Fibroblast of lung (primary cell): Measurements from ENCODE around the gene LPIN3. TPM values are rescaled to one million over a fixed set of nuclear protein-coding genes. Genes with fewer than 3 reads are reported as not detected.

Experiments used
- DNase-seq, 2 donors: peaks; one replicate each; pipeline versions ENCODE4 v3.0.0 to v3.0.0-alpha.2; 2010; ENCODE audit warnings: low read depth in 2 of 2
- H2AFZ ChIP-seq: 2 replicates; pipeline ENCODE4 v1.5.1; 2012; ENCODE audit warnings: low read length, control low read depth, inconsistent platforms
- H3K27ac ChIP-seq: 2 replicates; pipeline ENCODE4 v1.5.1; 2011; ENCODE audit warnings: low read length, control low read depth; ENCODE audit not compliant: insufficient read depth
- H3K27me3 ChIP-seq: 2 replicates; pipeline ENCODE4 v1.5.1; 2011; ENCODE audit warnings: mild to moderate bottlenecking, low read length; ENCODE audit not compliant: control insufficient read depth, insufficient read depth
- H3K36me3 ChIP-seq: 2 replicates; pipeline ENCODE4 v1.5.1; 2011; ENCODE audit warnings: low read length; ENCODE audit not compliant: control insufficient read depth, insufficient read depth
- H3K4me1 ChIP-seq: 2 replicates; pipeline ENCODE4 v1.5.1; 2011; ENCODE audit warnings: low read length; ENCODE audit not compliant: control insufficient read depth, insufficient read depth; ENCODE audit errors: extremely low read depth
- H3K4me2 ChIP-seq: 2 replicates; pipeline ENCODE4 v1.5.1; 2011; ENCODE audit warnings: low read length, control low read depth; ENCODE audit not compliant: insufficient read depth; ENCODE audit errors: extremely low read depth
- H3K4me3 ChIP-seq, 4 experiments: fragments of 200-600 bp in 1 of 4; sonication (generic) in 1 of 4; replicated peaks in 1 of 4; 2 replicates each; pipeline ENCODE4 v1.5.1; 2011 to 2016; ENCODE audit warnings: low read length in 4 of 4, low read depth in 3 of 4, mild to moderate bottlenecking in 3 of 4, control low read depth in 2 of 4, inconsistent platforms in 1 of 4, mixed read lengths in 1 of 4; ENCODE audit not compliant: insufficient read depth in 1 of 4; ENCODE audit errors: control extremely low read depth in 1 of 4
- H3K79me2 ChIP-seq: 2 replicates; pipeline ENCODE4 v1.5.1; 2012; ENCODE audit warnings: mild to moderate bottlenecking, low read length, inconsistent platforms; ENCODE audit not compliant: control insufficient read depth, insufficient read depth
- H3K9ac ChIP-seq: 2 replicates; pipeline ENCODE4 v1.5.1; 2011; ENCODE audit warnings: mild to moderate bottlenecking, low read length, control low read depth; ENCODE audit not compliant: insufficient read depth
- H3K9me3 ChIP-seq: 2 replicates; pipeline ENCODE4 v1.5.1; 2012; ENCODE audit warnings: low read depth, low read length; ENCODE audit not compliant: control insufficient read depth, insufficient read depth
- H4K20me1 ChIP-seq: 2 replicates; pipeline ENCODE4 v1.5.1; 2011; ENCODE audit warnings: low read length; ENCODE audit not compliant: control insufficient read depth, insufficient read depth; ENCODE audit errors: extremely low read depth
- EZH2 ChIP-seq: IDR thresholded peaks from 2 replicates; pipeline ENCODE4 v1.5.1; 2012; ENCODE audit warnings: low read length, control low read depth, mild to moderate bottlenecking; ENCODE audit errors: missing control alignments
- polyA plus RNA-seq, 2 donors: library from polyadenylated mRNA; depleted of rRNA in 1 of 2; stranded (reverse) in 1 of 2; unstranded in 1 of 2; fragments of >200 nt; gene quantifications; 2 replicates each; pipeline ENCODE4 v1.2.1, GENCODE V29; 2011 to 2012; ENCODE audit warnings: missing spikeins in 1 of 2
- total RNA-seq: library from RNA; depleted of rRNA; stranded (reverse); fragments of >200 nt; gene quantifications from 2 replicates; pipeline ENCODE4 v1.2.1, GENCODE V29; 2014
- TF ChIP-seq, protein P1 (sequence below), 2 donors: IDR thresholded peaks in 1 of 2; conservative IDR thresholded peaks in 1 of 2; 1 replicate in 1 of 2; 2 replicates in 1 of 2; pipeline ENCODE4 v1.5.1; 2011 to 2012; ENCODE audit warnings: low read length in 2 of 2, control low read depth in 1 of 2, inconsistent platforms in 1 of 2, low read depth in 1 of 2, mild to moderate bottlenecking in 1 of 2

The LPIN3 gene
- total and polyA plus RNA-seq, 2 donors (not counting 1 experiment from before 2014, with no cell fraction given) = 4.7 to 5.1 TPM

DNA sequence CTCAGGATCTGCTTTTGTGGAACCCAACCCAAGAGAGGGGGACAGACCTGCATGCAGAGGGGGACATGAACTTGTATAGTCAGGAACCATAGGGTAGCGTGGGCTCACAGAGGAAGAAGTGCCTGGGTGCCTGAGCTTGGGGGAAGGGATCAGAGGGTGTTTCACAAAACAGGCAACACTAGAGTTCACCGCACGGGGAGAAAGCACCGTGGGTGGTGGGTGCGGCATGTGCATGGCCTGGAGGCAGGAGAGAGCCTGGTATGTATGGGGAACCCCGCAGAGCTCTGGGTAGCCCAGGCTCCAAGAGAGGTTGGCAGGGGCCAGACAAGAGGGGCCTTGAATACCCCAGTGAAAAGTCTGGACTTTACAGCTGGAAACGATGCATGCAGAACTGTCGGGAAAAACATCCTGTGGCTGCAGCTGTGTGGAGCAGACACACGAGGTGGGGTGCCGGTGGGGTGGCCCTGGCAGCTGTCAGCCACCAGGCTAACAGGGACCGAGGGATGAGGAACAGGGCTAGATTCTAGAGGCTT is 32.7 kb downstream of the LPIN3 start:
- TF ChIP-seq EZH2 = no peak
- TF ChIP-seq, protein P1, sequence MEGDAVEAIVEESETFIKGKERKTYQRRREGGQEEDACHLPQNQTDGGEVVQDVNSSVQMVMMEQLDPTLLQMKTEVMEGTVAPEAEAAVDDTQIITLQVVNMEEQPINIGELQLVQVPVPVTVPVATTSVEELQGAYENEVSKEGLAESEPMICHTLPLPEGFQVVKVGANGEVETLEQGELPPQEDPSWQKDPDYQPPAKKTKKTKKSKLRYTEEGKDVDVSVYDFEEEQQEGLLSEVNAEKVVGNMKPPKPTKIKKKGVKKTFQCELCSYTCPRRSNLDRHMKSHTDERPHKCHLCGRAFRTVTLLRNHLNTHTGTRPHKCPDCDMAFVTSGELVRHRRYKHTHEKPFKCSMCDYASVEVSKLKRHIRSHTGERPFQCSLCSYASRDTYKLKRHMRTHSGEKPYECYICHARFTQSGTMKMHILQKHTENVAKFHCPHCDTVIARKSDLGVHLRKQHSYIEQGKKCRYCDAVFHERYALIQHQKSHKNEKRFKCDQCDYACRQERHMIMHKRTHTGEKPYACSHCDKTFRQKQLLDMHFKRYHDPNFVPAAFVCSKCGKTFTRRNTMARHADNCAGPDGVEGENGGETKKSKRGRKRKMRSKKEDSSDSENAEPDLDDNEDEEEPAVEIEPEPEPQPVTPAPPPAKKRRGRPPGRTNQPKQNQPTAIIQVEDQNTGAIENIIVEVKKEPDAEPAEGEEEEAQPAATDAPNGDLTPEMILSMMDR (conservative IDR thresholded peaks at IDR 0.05 in 1 of 2, IDR thresholded peaks at IDR 0.05 in 1 of 2; ENCODE audit: low read depth in 1 of 2, low read length in 2 of 2) = no peak
- no peak overlapping the region for H3K4me3 ChIP-seq
- DNase-seq = no peak
- H3K9ac ChIP-seq = no peak overlapping the region
- H3K9me3 ChIP-seq = no peaks in the 10 kb centered on the region
- H4K20me1 ChIP-seq = no peaks in the 10 kb centered on the region
- H3K4me1 ChIP-seq = no peaks in the 10 kb centered on the region
- no peak overlapping the region for H3K27ac ChIP-seq
- no peaks in the 10 kb centered on the region for H3K79me2 ChIP-seq
- no peaks in the 10 kb centered on the region for H3K36me3 ChIP-seq
- no peak overlapping the region for H3K4me2 ChIP-seq
- H3K27me3 ChIP-seq = peaks cover 7% of the 10 kb centered on the region
- H2AFZ ChIP-seq = no peak overlapping the region

DNA sequence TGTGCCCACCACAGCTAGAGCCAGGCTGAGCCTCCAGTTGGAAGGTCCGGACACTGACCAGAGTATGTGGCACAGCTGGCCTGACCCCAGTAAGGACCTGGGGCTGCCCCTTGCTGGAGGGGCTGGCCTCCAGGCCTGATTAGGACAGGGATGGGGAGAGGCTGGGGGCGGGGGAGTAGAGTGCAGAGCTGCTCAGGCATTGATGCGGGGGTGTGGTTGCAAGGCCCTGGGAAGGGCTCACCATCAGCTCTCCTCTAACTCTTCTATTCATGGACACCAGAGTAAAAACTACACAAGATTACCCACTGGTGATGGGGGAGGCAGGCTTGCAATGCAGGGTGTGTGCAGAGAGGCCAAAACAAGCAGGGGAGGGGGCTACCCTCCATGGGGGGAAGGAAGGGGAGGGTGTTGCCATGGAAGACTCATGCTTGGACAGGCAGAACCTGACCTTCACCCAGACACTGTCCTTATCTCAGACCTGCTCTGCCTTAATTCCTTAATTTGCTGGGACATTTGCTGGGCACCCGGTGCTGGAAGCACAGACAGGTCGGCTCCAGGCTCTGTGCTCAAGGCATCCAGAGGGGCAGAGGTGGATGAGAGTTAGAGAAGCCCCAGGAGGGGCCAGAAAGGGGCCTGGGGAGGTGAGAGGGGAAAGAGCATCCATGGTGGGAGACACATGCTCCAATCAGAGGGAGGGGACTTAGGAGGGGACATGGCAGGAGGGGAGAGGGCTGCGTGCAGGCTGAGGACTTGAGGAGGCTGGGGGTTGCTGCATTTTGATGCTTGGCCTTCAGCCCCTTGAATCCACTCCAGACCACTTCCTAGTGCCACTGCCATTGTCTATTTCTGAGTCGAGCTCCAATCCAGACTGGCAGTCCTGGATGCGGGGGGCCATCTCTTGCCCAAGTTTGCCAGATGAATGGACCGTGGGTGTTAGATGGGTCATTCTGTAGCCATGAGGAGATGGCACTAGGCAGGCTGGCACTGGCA is 33.6 kb downstream of the LPIN3 start:
- Histone ChIP-seq H3K9me3 (no peaks in the 10 kb centered on the region), H3K79me2 (no peaks in the 10 kb centered on the region), H3K27ac (no peak overlapping the region), H3K4me3 (no peak overlapping the region), H3K4me2 (no peak overlapping the region), H3K36me3 (no peaks in the 10 kb centered on the region), H3K9ac (no peak overlapping the region), H4K20me1 (no peaks in the 10 kb centered on the region), H2AFZ (no peak overlapping the region), H3K4me1 (no peaks in the 10 kb centered on the region), H3K27me3 (peaks cover 7% of the 10 kb centered on the region)
- DNase-seq = no peak
- TF ChIP-seq EZH2 = no peak
- TF ChIP-seq, protein P1 (conservative IDR thresholded peaks at IDR 0.05 in 1 of 2, IDR thresholded peaks at IDR 0.05 in 1 of 2; ENCODE audit: low read depth in 1 of 2, low read length in 2 of 2) = no peak

- Histone ChIP-seq H3K9ac (no peak overlapping the region), H3K9me3 (no peaks in the 10 kb centered on the region), H3K4me3 (no peak overlapping the region), H4K20me1 (no peaks in the 10 kb centered on the region), H3K4me1 (no peaks in the 10 kb centered on the region), H3K27me3 (peaks cover 8% of the 10 kb centered on the region), H2AFZ (no peak overlapping the region), H3K4me2 (no peak overlapping the region), H3K36me3 (no peaks in the 10 kb centered on the region), H3K27ac (no peak overlapping the region), H3K79me2 (no peaks in the 10 kb centered on the region)
- TF ChIP-seq, protein P1 (conservative IDR thresholded peaks at IDR 0.05 in 1 of 2, IDR thresholded peaks at IDR 0.05 in 1 of 2; ENCODE audit: low read depth in 1 of 2, low read length in 2 of 2) = no peak
- no peak for TF ChIP-seq EZH2
- DNase-seq = no peak
These were observed 35.2 kb downstream of the LPIN3 start for GRCh38 chr20:41375846-41376245.
